ENCODE measurements around the gene ARHGEF11. TPM values are rescaled to one million over a fixed set of nuclear protein-coding genes. Genes with fewer than 3 reads are reported as not detected.
"Not testable (repeated sequence)": the region's sequence is repeated elsewhere in the genome, so short reads cannot be mapped to it uniquely, and the experiment has no call there.

The ARHGEF11 gene
- total and polyA plus RNA-seq, 4 donors: 5.8 to 23.7 (median 9.8) TPM

DNA sequence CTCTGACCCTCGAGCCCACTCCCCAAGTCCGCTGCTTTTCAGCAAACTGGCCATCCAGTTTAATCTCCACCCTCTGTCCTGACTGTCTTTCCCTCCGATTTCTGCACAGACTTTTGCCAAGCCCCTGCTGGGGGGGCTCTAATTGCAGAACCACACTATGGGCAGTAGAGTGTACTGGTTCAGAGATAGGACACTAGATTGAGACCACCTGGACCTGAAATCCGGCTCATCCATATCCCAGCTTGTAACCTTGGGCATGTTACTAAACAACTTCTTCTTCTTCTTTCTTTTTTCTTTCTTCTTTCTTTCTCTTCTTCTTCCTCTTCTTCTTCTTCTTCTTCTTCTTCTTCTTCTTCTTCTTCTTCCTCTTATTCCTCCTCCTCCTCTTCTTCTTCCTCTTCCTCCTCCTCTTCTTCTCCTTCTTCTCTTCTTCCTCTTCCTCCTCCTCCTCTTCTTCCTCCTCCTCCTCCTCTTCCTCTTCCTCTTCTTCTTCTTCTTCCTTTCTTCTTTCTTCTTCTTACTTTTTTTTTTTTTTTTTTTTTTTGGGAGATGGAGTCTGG lies 117.4 kb downstream of the ARHGEF11 start (continued):
- TF ChIP-seq, protein P1, sequence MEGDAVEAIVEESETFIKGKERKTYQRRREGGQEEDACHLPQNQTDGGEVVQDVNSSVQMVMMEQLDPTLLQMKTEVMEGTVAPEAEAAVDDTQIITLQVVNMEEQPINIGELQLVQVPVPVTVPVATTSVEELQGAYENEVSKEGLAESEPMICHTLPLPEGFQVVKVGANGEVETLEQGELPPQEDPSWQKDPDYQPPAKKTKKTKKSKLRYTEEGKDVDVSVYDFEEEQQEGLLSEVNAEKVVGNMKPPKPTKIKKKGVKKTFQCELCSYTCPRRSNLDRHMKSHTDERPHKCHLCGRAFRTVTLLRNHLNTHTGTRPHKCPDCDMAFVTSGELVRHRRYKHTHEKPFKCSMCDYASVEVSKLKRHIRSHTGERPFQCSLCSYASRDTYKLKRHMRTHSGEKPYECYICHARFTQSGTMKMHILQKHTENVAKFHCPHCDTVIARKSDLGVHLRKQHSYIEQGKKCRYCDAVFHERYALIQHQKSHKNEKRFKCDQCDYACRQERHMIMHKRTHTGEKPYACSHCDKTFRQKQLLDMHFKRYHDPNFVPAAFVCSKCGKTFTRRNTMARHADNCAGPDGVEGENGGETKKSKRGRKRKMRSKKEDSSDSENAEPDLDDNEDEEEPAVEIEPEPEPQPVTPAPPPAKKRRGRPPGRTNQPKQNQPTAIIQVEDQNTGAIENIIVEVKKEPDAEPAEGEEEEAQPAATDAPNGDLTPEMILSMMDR (IDR thresholded peaks at IDR 0.05; ENCODE audit: low read depth, low read length, missing input control): no peak
- no peak for TF ChIP-seq FOXA2 (IDR thresholded peaks at IDR 0.05)

DNA sequence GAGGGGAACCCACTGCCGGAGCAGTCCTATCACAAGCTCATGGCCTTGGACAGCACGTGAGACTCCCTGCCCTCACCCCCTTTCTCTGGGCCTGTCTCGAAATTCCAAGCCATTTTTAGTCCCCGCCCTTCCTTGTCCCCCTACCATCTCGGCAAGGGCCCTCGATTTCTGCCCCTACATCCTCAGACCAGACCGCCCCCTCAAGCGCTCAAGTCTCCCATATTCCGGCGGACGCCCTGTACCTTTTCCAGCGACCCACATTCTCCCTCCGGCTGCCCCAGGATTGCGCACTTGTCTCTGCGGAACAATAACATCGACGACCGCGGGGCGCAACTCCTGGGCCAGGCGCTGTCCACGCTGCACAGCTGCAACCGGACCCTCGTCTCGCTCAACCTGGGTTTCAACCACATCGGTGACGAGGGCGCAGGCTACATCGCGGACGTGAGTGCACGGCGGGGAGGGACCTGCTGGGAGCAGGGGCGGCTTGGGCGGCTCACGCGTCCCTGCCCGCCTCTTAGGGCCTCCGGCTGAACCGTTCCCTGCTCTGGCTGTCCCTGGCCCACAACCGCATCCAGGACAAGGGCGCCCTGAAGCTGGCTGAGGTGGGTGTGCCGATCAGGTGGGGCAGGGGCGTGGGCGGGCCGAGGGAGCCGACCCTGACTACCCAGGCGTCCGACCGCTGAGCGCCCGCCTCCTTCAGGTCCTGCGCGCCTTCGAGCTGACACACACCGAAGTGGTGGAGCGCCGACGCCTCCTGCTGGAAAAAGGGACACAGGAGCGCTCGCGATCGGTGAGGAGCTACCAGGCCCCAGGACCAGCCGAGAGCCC lies 118.1 kb downstream of the ARHGEF11 start:
- Histone ChIP-seq H3K4me1 (ENCODE audit: control insufficient read depth in 4 of 4, insufficient read depth in 4 of 4, low read length in 3 of 4) (peaks cover 5 to 20% (median 7%) of the 10 kb centered on the region in 4 donors), H3K9ac (ENCODE audit: low read depth in 1 of 2, low read length in 2 of 2) (no peak overlapping the region), H3K27me3 (ENCODE audit: control insufficient read depth in 4 of 4, insufficient read depth in 4 of 4, low read length in 3 of 4) (peaks cover 0 to 24% (median 10%) of the 10 kb centered on the region in 4 donors), H3K36me3 (ENCODE audit: control insufficient read depth in 4 of 4, insufficient read depth in 3 of 4, low read depth in 1 of 4, low read length in 3 of 4) (no peaks in the 10 kb centered on the region), H3K9me3 (ENCODE audit: control insufficient read depth in 4 of 4, low read length in 3 of 4) (no peaks in the 10 kb centered on the region), H3K27ac (ENCODE audit: low read depth in 1 of 2, low read length in 2 of 2) (no peak overlapping the region), H3K4me3 (ENCODE audit: low read depth in 1 of 3, low read length in 3 of 3) (peak overlapping the region in 1 of 3 donors; percentile 20)
- DNase-seq (ENCODE audit: low spot score): peak; percentile 65
- whole genome bisulfite sequencing: 6% methylated on average over 64 of the region's 64 CpGs
- TF ChIP-seq GABPA (IDR thresholded peaks at IDR 0.05 in 1 of 2, conservative IDR thresholded peaks at IDR 0.05 in 1 of 2) (no peak), RXRA (IDR thresholded peaks at IDR 0.05) (no peak), RAD21 (IDR thresholded peaks at IDR 0.05) (peak; percentile 71 to 82)
- TF ChIP-seq, protein P1 (IDR thresholded peaks at IDR 0.05; ENCODE audit: low read depth, low read length, missing input control): peak; percentile 38

DNA sequence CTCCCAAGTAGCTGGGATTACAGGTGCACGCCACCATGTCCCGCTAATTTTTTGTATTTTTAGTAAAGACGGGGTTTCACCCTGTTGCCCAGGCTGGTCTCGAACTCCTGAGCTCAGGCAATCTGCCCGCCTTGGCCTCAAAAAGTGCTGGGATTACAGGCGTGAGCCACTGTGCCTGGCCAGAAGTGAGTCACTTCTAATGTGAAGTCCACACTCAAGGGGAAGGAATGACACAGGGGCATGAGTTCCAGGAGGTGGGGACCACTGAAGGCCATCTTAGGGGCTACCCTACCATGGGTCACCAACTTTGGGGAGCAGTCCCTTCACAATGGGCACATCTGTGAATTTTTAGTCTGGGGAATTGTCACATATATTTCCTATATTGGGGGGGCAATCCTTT lies 118.8 kb downstream of the ARHGEF11 start:
- peaks cover 5 to 20% (median 7%) of the 10 kb centered on the region in 4 donors for H3K4me1 ChIP-seq (ENCODE audit: control insufficient read depth in 4 of 4, insufficient read depth in 4 of 4, low read length in 3 of 4)
- H3K9me3 ChIP-seq (ENCODE audit: control insufficient read depth in 4 of 4, low read length in 3 of 4); H3K4me3 ChIP-seq (ENCODE audit: low read depth in 1 of 3, low read length in 3 of 3); H3K9ac ChIP-seq (ENCODE audit: low read depth in 1 of 2, low read length in 2 of 2); H3K27ac ChIP-seq (ENCODE audit: low read depth in 1 of 2, low read length in 2 of 2); H3K36me3 ChIP-seq (ENCODE audit: control insufficient read depth in 4 of 4, insufficient read depth in 3 of 4, low read depth in 1 of 4, low read length in 3 of 4); DNase-seq (ENCODE audit: low spot score): not testable (repeated sequence)
- 72% methylated on average over 6 of the region's 6 CpGs for WGBS
- peaks cover 0 to 30% (median 13%) of the 10 kb centered on the region in 4 donors for H3K27me3 ChIP-seq (ENCODE audit: control insufficient read depth in 4 of 4, insufficient read depth in 4 of 4, low read length in 3 of 4)

DNA sequence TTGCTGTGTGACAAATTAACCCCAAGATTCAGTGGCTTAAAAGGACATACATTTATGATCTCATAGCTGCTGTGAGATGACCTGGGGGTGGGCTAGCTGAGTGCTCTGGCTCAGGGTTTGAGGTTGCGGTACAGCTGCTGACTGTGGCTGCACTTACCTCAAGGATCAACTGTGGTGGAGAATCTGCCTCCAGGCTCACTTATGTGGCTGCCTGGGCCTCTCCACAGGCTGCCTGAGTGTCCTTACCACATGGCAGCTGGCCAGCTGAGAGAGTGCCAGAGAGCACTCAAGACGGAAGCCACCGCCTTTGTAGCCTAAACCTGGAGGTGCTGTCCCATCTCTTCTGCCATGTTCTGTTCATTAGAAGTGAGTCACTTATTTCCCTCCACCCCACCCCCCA lies 119.4 kb downstream of the ARHGEF11 start:
- no peak overlapping the region for H3K4me3 ChIP-seq (ENCODE audit: low read depth in 1 of 3, low read length in 3 of 3)
- no peak for TF ChIP-seq TAF1 (conservative IDR thresholded peaks at IDR 0.05)
- TF ChIP-seq NR2F2 (IDR thresholded peaks at IDR 0.05): no peak
- TF ChIP-seq, protein P1 (IDR thresholded peaks at IDR 0.05; ENCODE audit: low read depth, low read length, missing input control): no peak
- no peak overlapping the region for H3K9ac ChIP-seq (ENCODE audit: low read depth in 1 of 2, low read length in 2 of 2)
- WGBS: 39% methylated on average over 3 of the region's 3 CpGs
- H3K27ac ChIP-seq (ENCODE audit: low read depth in 1 of 2, low read length in 2 of 2): no peak overlapping the region
- peaks cover 0 to 30% (median 14%) of the 10 kb centered on the region in 4 donors for H3K27me3 ChIP-seq (ENCODE audit: control insufficient read depth in 4 of 4, insufficient read depth in 4 of 4, low read length in 3 of 4)
- no peaks in the 10 kb centered on the region for H3K9me3 ChIP-seq (ENCODE audit: control insufficient read depth in 4 of 4, low read length in 3 of 4)
- no peak for DNase-seq (ENCODE audit: low spot score)
- H3K4me1 ChIP-seq (ENCODE audit: control insufficient read depth in 4 of 4, insufficient read depth in 4 of 4, low read length in 3 of 4): peaks cover 5 to 20% (median 7%) of the 10 kb centered on the region in 4 donors
- H3K36me3 ChIP-seq (ENCODE audit: control insufficient read depth in 4 of 4, insufficient read depth in 3 of 4, low read depth in 1 of 4, low read length in 3 of 4): no peaks in the 10 kb centered on the region
